ENCODE data around the gene FCN1.

FCN1 gene

GRCh38 chr9:134883040-134883782 lies 34.5 kb downstream of the FCN1 start:
- DNase-seq = no peak
- in situ Hi-C loops (cut with HindIII; ENCODE audit: low pct_ligation_motif_present, low sequenced_read_pairs) = no loop called here
- TF ChIP-seq CTCF (IDR thresholded peaks at IDR 0.05; ENCODE audit: low read depth, low read length, missing control alignments) = no peak

GRCh38 chr9:134882204-134882785 lies 35.4 kb downstream of the FCN1 start:
- Histone ChIP-seq H3K4me3 (ENCODE audit: low read depth, low read length) (no peak overlapping the region), H3K36me3 (replicated peaks) (no peaks in the 10 kb centered on the region), H3K27ac (no peak overlapping the region), H3K27me3 (replicated peaks) (no peaks in the 10 kb centered on the region)
- in situ Hi-C loops (cut with HindIII; ENCODE audit: low pct_ligation_motif_present, low sequenced_read_pairs) = no loop called here
- no peak for TF ChIP-seq CTCF (IDR thresholded peaks at IDR 0.05; ENCODE audit: low read depth, low read length, missing control alignments)
- DNase-seq = no peak

More at GRCh38 chr9:134883040-134883782, 34.5 kb downstream of the FCN1 start:
- Histone ChIP-seq H3K4me3 (ENCODE audit: low read depth, low read length) (no peak overlapping the region), H3K27ac (no peak overlapping the region), H3K36me3 (replicated peaks) (no peaks in the 10 kb centered on the region), H3K27me3 (replicated peaks) (no peaks in the 10 kb centered on the region)

GRCh38 chr9:134881313-134881670 lies 36.4 kb downstream of the FCN1 start:
- in situ Hi-C loops (cut with HindIII; ENCODE audit: low pct_ligation_motif_present, low sequenced_read_pairs) = no loop called here
- DNase-seq = no peak

GRCh38 chr9:134880484-134881312 lies 37.0 kb downstream of the FCN1 start, which contains the start of gene FCN2:
TSS of gene FCN2 (plus strand) at chr9:134880810. CDS start at chr9:134880822, 12 bp downstream.
- Histone ChIP-seq H3K27me3 (replicated peaks) (no peaks in the 10 kb centered on the region), H3K4me3 (ENCODE audit: low read depth, low read length) (no peak within 1 kb of the TSS), H3K36me3 (replicated peaks) (no peaks in the 10 kb centered on the region), H3K27ac (no peak within 1 kb of the TSS)
- in situ Hi-C loops (cut with HindIII; ENCODE audit: low pct_ligation_motif_present, low sequenced_read_pairs) = no loop called here
- no peak for DNase-seq
- no peak for TF ChIP-seq CTCF (IDR thresholded peaks at IDR 0.05; ENCODE audit: low read depth, low read length, missing control alignments)

More at GRCh38 chr9:134881313-134881670, 36.4 kb downstream of the FCN1 start:
- TF ChIP-seq CTCF (IDR thresholded peaks at IDR 0.05; ENCODE audit: low read depth, low read length, missing control alignments) = no peak
- H3K27ac ChIP-seq = no peak overlapping the region
- H3K36me3 ChIP-seq (replicated peaks) = no peaks in the 10 kb centered on the region
- no peaks in the 10 kb centered on the region for H3K27me3 ChIP-seq (replicated peaks)
- no peak overlapping the region for H3K4me3 ChIP-seq (ENCODE audit: low read depth, low read length)

- H3K27me3 ChIP-seq (replicated peaks) = no peaks in the 10 kb centered on the region
- no peak overlapping the region for H3K4me3 ChIP-seq (ENCODE audit: low read depth, low read length)
- in situ Hi-C loops (cut with HindIII; ENCODE audit: low pct_ligation_motif_present, low sequenced_read_pairs) = no loop called here
- no peak for TF ChIP-seq CTCF (IDR thresholded peaks at IDR 0.05; ENCODE audit: low read depth, low read length, missing control alignments)
- DNase-seq = no peak
- H3K27ac ChIP-seq = no peak overlapping the region
- no peaks in the 10 kb centered on the region for H3K36me3 ChIP-seq (replicated peaks)
These were observed 37.8 kb downstream of the FCN1 start for GRCh38 chr9:134879664-134880483.
